H1 (cell line): ENCODE results near the gene NANP. TPM values are rescaled to one million over a fixed set of nuclear protein-coding genes. Genes with fewer than 3 reads are reported as not detected.

Source experiments
- CEBPB ChIP-seq: IDR thresholded peaks from 2 replicates; pipeline ENCODE4 v1.6.1; 2012; ENCODE audit warnings: low read depth, low read length
- CHD7 ChIP-seq: fragments of 300-600 bp; sonication (generic); IDR thresholded peaks from 2 replicates; pipeline ENCODE4 v1.7.1; 2012; ENCODE audit warnings: low read length, moderate library complexity, mild to moderate bottlenecking, inconsistent platforms; ENCODE audit not compliant: insufficient replicate concordance
- JUN ChIP-seq: IDR thresholded peaks from 2 replicates; pipeline ENCODE4 v1.6.1; 2011; ENCODE audit warnings: low read depth, mild to moderate bottlenecking, improper control_type of control experiment, low read length
- SP4 ChIP-seq: IDR thresholded peaks from 2 replicates; pipeline ENCODE4 v1.6.1; 2012; ENCODE audit warnings: low read length, inconsistent platforms
- polyA plus RNA-seq, 7 experiments: library from polyadenylated mRNA; depleted of rRNA in 3 of 7; stranded (reverse) in 5 of 7; unstranded in 2 of 7; fragments of >200 nt in 5 of 7; fragments of 200-250 nt in 2 of 7; gene quantifications; 1 replicate in 5 of 7; 2 replicates in 1 of 7; 4 replicates in 1 of 7; pipeline versions ENCODE4 v1.2.1 to v1.2.3, GENCODE V29; 2011 to 2013; ENCODE audit warnings: missing spikeins in 2 of 7, mixed read lengths in 2 of 7
- total RNA-seq: library from RNA; stranded (reverse); fragmentation: NEBNext Ultra II Directional; extraction: Animal tissue kit (Norgen Biotek cat#: 25700); gene quantifications from 2 replicates; pipeline ENCODE4 v1.2.1, GENCODE V29; 2021

Gene NANP
- total and polyA plus RNA-seq, 2 of the 8 experiments (the other 6 are each of a cell fraction or from before 2014, with no cell fraction given): 3.8 to 6.2 TPM

GRCh38 chr20:25592135-25592852 lies 31.5 kb downstream of the NANP start (continued):
- no peak for TF ChIP-seq SP4
- no peak for TF ChIP-seq CEBPB
- no peak for TF ChIP-seq JUN
- no peak for TF ChIP-seq CHD7
- TF ChIP-seq, all 59 proteins: peak for 0
